PC-3 (cell line): ENCODE measurements around the gene LDHAL6A. TPM values are rescaled to one million over a fixed set of nuclear protein-coding genes. Genes with fewer than 3 reads are reported as not detected.
A peak's percentile ranks its signal among the peaks of the same experiment; 100 is the strongest.

Experiments
- ATAC-seq: fragments of 200-7000 bp; cut with Tn5 transposase; 2 replicates; pipeline ENCODE4 v1.9.1; 2020; ENCODE audit warnings: mild to moderate bottlenecking, moderate library complexity
- BruUV-seq: library from RNA; stranded (reverse); fragments of 400-500 nt; replicated peaks from 2 replicates; lab custom pipeline; 2021; lab: Mats Ljungman, UMichigan
- CTCF ChIA-PET: fragments of 300-600 bp; sonication (Branson Sonifier 250); formaldehyde crosslinking; loops from one replicate; lab custom pipeline; 2022; ENCODE audit warnings: antibody characterized with exemption; lab: Charles Lee
- POLR2A ChIA-PET: fragments of 300-600 bp; sonication (Branson Sonifier 250); formaldehyde crosslinking; loops from one replicate; lab custom pipeline; 2022; ENCODE audit warnings: antibody characterized with exemption; ENCODE audit not compliant: unreplicated experiment; lab: Charles Lee
- DNase-seq: peaks from one replicate; pipeline ENCODE4 v3.0.0-alpha.2; 2015
- H2AFZ ChIP-seq: fragments of 300-600 bp; sonication (generic); 2 replicates; pipeline ENCODE4 v1.6.0; 2016; ENCODE audit warnings: antibody characterized with exemption, low read length
- H3F3A ChIP-seq: fragments of 300-600 bp; sonication (generic); one replicate; pipeline ENCODE4 v1.6.0; 2017; ENCODE audit warnings: antibody characterized with exemption, low read length, control low read depth, mild to moderate bottlenecking; ENCODE audit not compliant: unreplicated experiment
- H3K27ac ChIP-seq: fragments of 300-600 bp; sonication (generic); 2 replicates; pipeline ENCODE4 v1.5.1; 2016; ENCODE audit warnings: mild to moderate bottlenecking, low read length
- H3K27me3 ChIP-seq: fragments of 300-600 bp; sonication (generic); 2 replicates; pipeline ENCODE4 v1.6.1; 2016; ENCODE audit warnings: low read length, mixed read lengths
- H3K36me3 ChIP-seq: fragments of 300-600 bp; sonication (generic); 2 replicates; pipeline ENCODE4 v1.6.1; 2016; ENCODE audit warnings: low read depth, mixed run types, low read length, mixed read lengths
- H3K4me1 ChIP-seq: fragments of 300-600 bp; sonication (generic); 2 replicates; pipeline ENCODE4 v1.5.1; 2016; ENCODE audit warnings: low read length; ENCODE audit not compliant: insufficient read depth
- H3K4me2 ChIP-seq: fragments of 300-600 bp; sonication (generic); 2 replicates; pipeline ENCODE4 v1.6.0; 2016; ENCODE audit warnings: low read length
- H3K4me3 ChIP-seq: fragments of 300-600 bp; sonication (generic); 2 replicates; pipeline ENCODE4 v1.5.1; 2016; ENCODE audit warnings: mild to moderate bottlenecking, low read length, mixed read lengths
- H3K79me2 ChIP-seq: fragments of 300-600 bp; sonication (generic); 2 replicates; pipeline ENCODE4 v1.6.1; 2017; ENCODE audit warnings: low read length, mixed read lengths
- H3K9ac ChIP-seq: fragments of 300-600 bp; sonication (generic); 2 replicates; pipeline ENCODE4 v1.6.0; 2016; ENCODE audit warnings: mild to moderate bottlenecking, low read length
- H3K9me2 ChIP-seq: fragments of 300-600 bp; sonication (generic); replicated peaks from 2 replicates; pipeline ENCODE4 v1.6.1; 2016; ENCODE audit warnings: mixed run types, low read length, mixed read lengths
- H3K9me3 ChIP-seq: fragments of 300-600 bp; sonication (generic); 2 replicates; pipeline ENCODE4 v1.6.1; 2016; ENCODE audit warnings: low read length, mixed read lengths
- H4K20me1 ChIP-seq: fragments of 300-600 bp; sonication (generic); 2 replicates; pipeline ENCODE4 v1.6.1; 2016; ENCODE audit warnings: low read length, mixed read lengths
- CTCF ChIP-seq: fragments of 300-600 bp; sonication (generic); conservative IDR thresholded peaks from 2 replicates; pipeline ENCODE4 v1.5.1; 2017; ENCODE audit warnings: antibody characterized with exemption, low read depth, mild to moderate bottlenecking, low read length
- EZH2 ChIP-seq: fragments of 300-600 bp; sonication (generic); IDR thresholded peaks from one replicate; pipeline ENCODE4 v1.6.1; 2017; ENCODE audit warnings: antibody characterized with exemption, mild to moderate bottlenecking, low read length; ENCODE audit not compliant: unreplicated experiment
- EZH2phosphoT487 ChIP-seq: fragments of 300-600 bp; sonication (generic); IDR thresholded peaks from 2 replicates; pipeline ENCODE4 v1.6.1; 2018; ENCODE audit warnings: mild to moderate bottlenecking, antibody characterized with exemption, low read length, borderline replicate concordance
- intact Hi-C: fragments of 100-400 bp; cut with micrococcal nuclease; formaldehyde crosslinking; loops from 2 replicates; pipeline ENCODE4 v1.9.0; 2023
- total RNA-seq: library from RNA; depleted of rRNA; stranded (reverse); fragments of >200 nt; gene quantifications from 2 replicates; pipeline ENCODE4 v1.2.3, GENCODE V29; 2014

LDHAL6A gene
- total RNA-seq, 1 experiment from 2014 or later = not detected

- no peaks in the 10 kb centered on the region for H3K36me3 ChIP-seq
- H3K9me2 ChIP-seq = no peaks in the 10 kb centered on the region
- no peaks in the 10 kb centered on the region for H3K9me3 ChIP-seq
- no peaks in the 10 kb centered on the region for H3F3A ChIP-seq
- peaks cover 14% of the 10 kb centered on the region; the same call in 1 of the 2 replicates for H3K4me1 ChIP-seq
- H3K27ac ChIP-seq = no peak overlapping the region
- ChIA-PET CTCF (no interaction called here), POLR2A (no interaction called here)
- no peak for ATAC-seq
- no peak for TF ChIP-seq EZH2
- TF ChIP-seq EZH2phosphoT487 = no peak
- TF ChIP-seq CTCF = no peak
- no peak overlapping the region for H3K4me2 ChIP-seq
- no peak overlapping the region for H3K4me3 ChIP-seq
- H3K9ac ChIP-seq = no peak overlapping the region
- H3K79me2 ChIP-seq = peaks cover 40% of the 10 kb centered on the region
- 0 out of 2 replicates have a peak, but pooled peaks cover 6% of the 10 kb centered on the region for H4K20me1 ChIP-seq
- intact Hi-C loops = loop anchor here (10.0 kb wide), 1 partner anchor 276 kb away; the partner anchor contains the start of gene SAA2
- H2AFZ ChIP-seq = no peak overlapping the region
- H3K27me3 ChIP-seq = no peaks in the 10 kb centered on the region
- no TSS peak for BruUV-seq
- DNase-seq = no peak
Observed at GRCh38 chr11:18521122-18521521, 65.5 kb downstream of the LDHAL6A start.

- TF ChIP-seq CTCF (no peak), EZH2phosphoT487 (no peak), EZH2 (no peak)
- no peaks in the 10 kb centered on the region for H3K9me2 ChIP-seq
- H4K20me1 ChIP-seq = 0 out of 2 replicates have a peak, but pooled peaks cover 6% of the 10 kb centered on the region
- ATAC-seq (no peak), DNase-seq (no peak)
- no peak overlapping the region for H2AFZ ChIP-seq
- BruUV-seq = no TSS peak
- H3K79me2 ChIP-seq = peaks cover 43% of the 10 kb centered on the region
- intact Hi-C loops = loop anchor here (10.0 kb wide), 1 partner anchor 278 kb away; the partner anchor contains the start of gene SAA2
- ChIA-PET CTCF (no interaction called here), POLR2A (interaction anchor here (0.6 kb wide), 3 partner anchors 13 to 116 kb away, joined by 3 to 6 read pairs (median 5); no protein-coding TSS in a partner anchor)
- H3K27ac ChIP-seq = no peak overlapping the region
- no peaks in the 10 kb centered on the region for H3F3A ChIP-seq
- no peaks in the 10 kb centered on the region for H3K9me3 ChIP-seq
- peaks cover 14% of the 10 kb centered on the region; the same call in 1 of the 2 replicates for H3K4me1 ChIP-seq
- H3K9ac ChIP-seq = no peak overlapping the region
- no peak overlapping the region for H3K4me2 ChIP-seq
- no peaks in the 10 kb centered on the region for H3K27me3 ChIP-seq
- H3K36me3 ChIP-seq = no peaks in the 10 kb centered on the region
- H3K4me3 ChIP-seq = no peak overlapping the region
Observed at GRCh38 chr11:18522388-18522787, 66.7 kb downstream of the LDHAL6A start.

DNA sequence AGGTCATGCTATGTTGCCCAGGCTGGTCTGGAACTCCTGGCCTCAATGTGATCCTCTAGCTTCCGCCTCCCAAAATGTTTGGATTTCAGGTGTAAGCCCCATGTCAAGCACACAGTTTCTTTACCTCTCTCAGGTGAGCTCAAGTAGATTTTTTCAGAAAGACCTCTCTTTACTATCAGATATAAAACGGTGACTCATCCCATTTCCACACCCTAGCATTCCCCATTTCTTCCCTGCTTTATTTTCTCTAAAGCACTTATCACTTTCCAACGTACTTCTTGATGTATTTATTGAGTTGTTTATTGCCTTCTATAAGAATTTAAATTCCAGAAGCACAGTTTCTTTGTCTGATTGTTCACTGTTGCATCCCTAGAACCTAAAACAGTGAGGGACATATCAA is 67.4 kb downstream of the LDHAL6A start:
- ChIA-PET CTCF (no interaction called here), POLR2A (interaction anchor here (0.6 kb wide), 2 partner anchors 14 to 91 kb away, joined by 5 to 6 read pairs; no protein-coding TSS in a partner anchor)
- H2AFZ ChIP-seq = no peak overlapping the region
- no peaks in the 10 kb centered on the region for H3K9me2 ChIP-seq
- H3K4me3 ChIP-seq = no peak overlapping the region
- H3K9me3 ChIP-seq = no peaks in the 10 kb centered on the region
- H4K20me1 ChIP-seq = 0 out of 2 replicates have a peak, but pooled peaks cover 6% of the 10 kb centered on the region
- H3K4me2 ChIP-seq = no peak overlapping the region; the same call in 1 of the 2 replicates
- H3K27me3 ChIP-seq = no peaks in the 10 kb centered on the region
- BruUV-seq = no TSS peak
- no peak overlapping the region for H3K27ac ChIP-seq
- ATAC-seq (no peak), DNase-seq (peak; percentile 57)
- intact Hi-C loops = loop anchor here (10.0 kb wide), 1 partner anchor 278 kb away; the partner anchor contains the start of gene SAA2
- peaks cover 17% of the 10 kb centered on the region; the same call in 1 of the 2 replicates for H3K4me1 ChIP-seq
- no peaks in the 10 kb centered on the region for H3F3A ChIP-seq
- H3K79me2 ChIP-seq = peaks cover 43% of the 10 kb centered on the region
- no peak for TF ChIP-seq CTCF
- no peak for TF ChIP-seq EZH2phosphoT487
- no peak for TF ChIP-seq EZH2
- H3K9ac ChIP-seq = no peak overlapping the region
- H3K36me3 ChIP-seq = no peaks in the 10 kb centered on the region
